ENCODE measurements around the gene ZNF212.
"Not testable (repeated sequence)": the region's sequence is repeated elsewhere in the genome, so short reads cannot be mapped to it uniquely, and the experiment has no call there.

ZNF212 gene

DNA sequence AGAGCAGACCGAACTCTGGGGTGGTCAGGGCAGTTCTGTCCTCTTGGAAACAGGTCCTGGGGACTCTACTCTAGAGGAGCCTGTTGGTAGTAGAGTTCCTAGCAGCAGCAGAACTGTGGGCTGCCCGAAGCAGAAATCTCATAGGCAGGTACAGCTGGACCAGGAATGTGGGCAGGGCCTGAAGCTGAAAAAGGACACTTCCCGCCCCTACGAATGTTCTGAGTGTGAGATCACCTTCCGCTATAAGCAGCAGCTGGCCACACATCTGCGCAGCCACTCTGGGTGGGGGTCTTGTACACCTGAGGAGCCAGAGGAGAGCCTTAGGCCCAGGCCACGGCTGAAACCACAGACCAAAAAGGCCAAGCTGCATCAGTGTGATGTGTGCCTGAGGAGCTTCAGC lies 14.2 kb downstream of the ZNF212 start:
- no peak for DNase-seq (ENCODE audit: low spot score)

DNA sequence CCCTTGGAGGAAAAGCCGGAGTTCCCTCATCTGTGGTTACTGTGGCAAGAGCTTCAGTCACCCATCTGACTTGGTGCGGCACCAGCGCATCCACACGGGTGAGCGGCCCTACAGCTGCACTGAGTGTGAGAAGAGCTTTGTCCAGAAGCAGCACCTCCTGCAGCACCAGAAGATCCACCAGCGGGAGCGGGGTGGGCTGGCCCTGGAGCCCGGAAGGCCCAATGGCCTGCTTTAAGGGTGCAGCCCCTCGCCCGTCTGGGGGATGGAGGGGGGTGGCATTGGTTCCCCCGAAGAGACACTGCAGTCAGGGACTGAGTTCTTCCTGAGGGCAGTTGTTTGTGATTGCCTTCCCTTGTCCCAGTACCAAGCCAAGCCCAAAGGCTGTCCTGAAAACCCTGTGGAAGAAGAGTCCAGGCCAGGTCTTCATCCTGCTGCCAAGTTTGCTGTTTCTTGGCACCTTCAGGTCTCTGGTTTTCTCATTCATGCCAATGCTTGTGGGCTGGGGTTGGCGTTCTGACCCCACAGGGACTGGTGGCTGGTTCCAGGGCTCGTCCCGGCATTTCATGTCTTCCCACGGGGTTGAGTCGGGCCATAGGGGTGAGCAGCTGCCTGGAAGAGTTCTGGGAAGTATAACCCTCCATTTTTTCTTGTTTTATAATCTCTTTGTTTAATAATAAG lies 14.9 kb downstream of the ZNF212 start:
- DNase-seq (ENCODE audit: low spot score): no peak

DNA sequence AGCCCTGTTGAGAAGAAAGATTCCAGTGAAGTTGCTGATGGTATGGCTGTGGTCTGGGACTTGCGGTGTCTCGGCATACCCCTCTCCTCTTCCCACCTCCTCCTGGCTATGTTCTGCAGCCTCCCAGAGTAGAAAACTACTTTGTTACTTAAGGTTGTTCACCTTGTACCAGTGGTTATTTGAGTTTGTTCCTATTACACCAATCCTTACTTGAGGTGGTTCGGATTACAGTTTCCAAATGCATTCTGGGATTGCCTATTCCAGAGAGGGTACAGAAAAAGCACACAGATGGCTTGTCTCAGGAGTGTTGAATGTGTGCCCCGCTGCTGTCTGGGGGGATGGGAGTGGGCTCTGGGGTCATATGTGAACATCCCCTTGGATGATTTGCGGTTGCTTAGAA lies 15.7 kb downstream of the ZNF212 start:
- no peak for DNase-seq (ENCODE audit: low spot score)

DNA sequence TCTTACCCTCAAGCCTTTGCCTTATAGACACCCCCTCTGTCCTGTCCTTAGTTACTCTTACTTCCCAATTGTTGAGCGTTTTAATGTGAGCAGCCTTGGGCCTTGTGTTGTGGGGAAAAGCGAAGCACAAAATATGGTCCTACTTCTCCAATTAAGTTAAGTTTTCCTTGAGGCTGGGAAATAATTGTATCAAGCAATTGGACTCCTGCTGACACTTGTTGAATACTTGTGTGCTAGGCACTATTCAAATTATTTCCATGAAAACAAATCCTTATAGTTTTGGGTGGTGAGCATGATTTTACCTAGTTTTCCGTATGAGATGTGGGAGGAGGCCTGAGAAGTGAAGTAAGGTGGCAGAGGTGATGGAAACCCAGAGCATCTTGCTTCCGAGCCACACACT lies 17.1 kb downstream of the ZNF212 start:
- DNase-seq (ENCODE audit: low spot score): no peak

DNA sequence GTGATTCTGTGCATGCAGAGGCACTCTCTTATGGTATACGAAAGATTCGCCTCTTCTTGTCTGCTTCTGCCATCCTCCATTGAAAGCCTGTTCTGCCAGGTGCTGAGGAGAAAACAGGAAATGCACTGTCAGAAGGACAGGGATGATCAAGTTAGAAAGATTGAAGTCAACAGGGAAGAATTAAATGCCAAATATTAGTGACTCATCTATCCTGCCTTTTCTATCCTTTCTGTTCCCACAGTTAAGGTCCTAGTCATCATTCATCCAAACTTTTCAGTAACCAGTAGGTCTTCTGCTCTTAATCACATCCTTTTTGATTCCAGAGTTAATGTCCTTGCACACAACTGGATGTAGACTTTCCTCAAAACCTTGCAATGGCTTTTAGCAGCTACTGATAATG lies 17.7 kb downstream of the ZNF212 start:
- DNase-seq (ENCODE audit: low spot score): no peak

DNA sequence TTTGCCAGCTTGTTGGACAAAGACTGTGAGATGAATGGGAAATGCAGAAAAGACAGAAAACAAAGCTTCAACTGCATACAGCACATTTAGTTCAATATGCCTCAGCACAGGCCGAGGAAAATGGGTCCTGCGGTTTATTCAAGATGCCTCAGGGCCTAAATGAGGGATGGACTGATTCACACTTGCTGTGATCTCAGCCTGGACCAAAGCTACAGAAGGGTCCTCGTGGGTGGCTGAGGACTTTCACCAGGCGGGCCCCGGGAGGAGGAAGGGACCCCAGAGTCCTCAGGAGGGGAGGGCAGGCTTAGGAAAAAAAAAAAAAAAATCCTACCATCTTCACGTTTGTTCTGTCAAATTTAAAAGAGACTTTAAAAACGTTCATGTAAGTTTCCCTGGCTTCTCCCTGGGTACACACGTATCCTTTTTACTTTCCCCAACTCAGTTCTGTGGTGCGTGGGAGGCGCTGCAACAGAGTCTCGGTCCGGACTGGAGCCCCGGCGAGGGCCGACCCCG lies 21.9 kb downstream of the ZNF212 start:
- DNase-seq (ENCODE audit: low spot score): no peak

DNA sequence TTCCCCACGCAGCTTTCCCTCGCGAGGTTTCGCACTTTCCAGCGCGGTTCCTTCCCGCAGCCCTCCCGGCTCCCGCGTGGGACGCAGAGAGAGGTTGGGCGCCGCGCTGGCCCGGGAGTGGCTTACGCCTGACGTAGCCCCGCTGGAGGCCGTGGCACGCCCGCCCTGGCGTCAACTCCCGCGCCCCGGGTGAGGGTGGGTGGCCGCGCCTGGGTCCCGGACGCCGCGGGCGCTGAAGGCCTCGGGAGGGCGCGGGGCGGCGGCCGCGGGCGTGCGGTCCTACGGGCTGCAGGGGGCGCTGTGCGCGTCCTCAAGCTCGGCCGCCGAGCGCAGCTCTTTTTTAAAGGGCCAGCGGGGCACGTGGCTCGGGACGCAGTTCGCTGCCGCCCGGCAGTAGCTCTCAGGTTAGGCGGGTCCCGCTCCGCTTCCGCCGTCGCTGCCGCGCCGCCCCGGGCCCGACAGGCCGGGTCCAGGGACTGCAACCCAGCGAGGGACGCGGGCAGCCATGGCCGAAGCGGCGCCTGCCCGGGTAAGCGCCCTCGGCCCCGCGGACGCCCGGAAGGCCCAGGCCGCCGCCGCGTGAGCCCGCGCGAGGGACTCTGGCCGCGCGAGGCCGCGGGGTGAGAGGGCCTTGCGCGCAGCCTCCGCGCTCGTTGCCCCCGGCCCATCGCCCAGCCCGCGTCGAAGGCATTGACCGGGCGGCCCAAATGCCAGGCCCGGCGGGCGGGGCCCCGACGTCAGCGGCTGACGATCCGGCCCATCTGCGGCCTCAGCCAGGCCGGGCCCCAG lies 22.6 kb downstream of the ZNF212 start, which contains the start of gene ZNF783:
ZNF783 (plus strand) TSS at position 368 of the 789 bp plus-strand sequence; CDS start at position 506, 138 bp downstream.
- peak; percentile 90 for DNase-seq (ENCODE audit: low spot score)

DNA sequence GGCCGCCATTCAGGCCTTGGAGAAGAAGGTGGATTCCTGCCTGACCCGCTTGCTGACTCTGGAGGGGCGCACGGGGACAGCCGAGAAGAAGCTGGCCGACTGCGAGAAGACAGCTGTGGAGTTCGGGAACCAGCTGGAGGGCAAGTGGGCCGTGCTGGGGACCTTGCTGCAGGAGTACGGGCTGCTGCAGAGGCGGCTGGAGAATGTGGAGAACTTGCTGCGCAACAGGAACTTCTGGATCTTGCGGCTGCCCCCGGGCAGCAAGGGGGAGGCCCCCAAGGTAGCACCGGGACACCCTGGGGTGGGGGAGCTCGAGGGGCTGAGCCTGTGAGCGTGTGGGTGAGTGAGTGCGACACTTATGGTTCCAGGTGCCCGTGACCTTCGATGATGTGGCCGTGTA lies 27.0 kb downstream of the ZNF212 start:
- no peak for DNase-seq (ENCODE audit: low spot score)

DNA sequence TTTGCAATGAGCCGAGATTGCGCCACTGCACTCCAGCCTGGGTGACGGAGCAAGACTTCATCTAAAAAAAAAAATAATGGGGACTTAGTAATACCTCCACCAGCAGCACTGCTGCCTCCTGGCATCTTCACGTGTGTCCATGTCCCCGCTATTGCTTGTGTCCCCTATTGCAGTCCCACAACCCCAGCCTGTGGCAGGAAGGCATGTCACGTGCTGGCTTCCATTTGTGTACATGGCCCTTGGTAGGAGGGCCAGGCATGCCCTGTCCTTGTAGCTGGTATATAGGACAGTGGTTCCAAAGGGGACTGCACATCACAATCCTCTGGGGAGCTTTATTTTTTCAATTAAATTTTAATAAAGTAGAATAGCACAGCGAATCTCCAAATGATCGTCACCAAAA lies 28.3 kb downstream of the ZNF212 start:
- DNase-seq (ENCODE audit: low spot score): no peak

DNA sequence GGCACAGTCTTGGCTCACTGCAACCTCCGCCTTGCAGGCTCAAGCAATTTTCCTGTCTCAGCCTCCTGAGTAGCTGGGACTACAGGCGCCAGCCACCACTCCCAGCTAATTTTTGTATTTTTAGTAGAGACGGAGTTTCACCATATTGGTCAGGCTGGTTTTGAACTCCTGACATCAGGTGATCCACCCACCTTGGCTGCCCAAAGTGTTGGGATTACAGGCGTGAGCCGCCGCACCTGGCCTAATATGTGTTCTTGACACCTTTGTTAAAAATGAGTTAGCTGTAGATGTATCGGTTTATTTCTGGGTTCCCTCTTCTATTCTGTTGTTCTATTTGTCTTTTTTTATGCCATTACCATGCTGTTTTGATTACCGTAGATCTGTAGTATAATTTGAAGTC lies 35.0 kb downstream of the ZNF212 start:
- DNase-seq (ENCODE audit: low spot score): not testable (repeated sequence)

DNA sequence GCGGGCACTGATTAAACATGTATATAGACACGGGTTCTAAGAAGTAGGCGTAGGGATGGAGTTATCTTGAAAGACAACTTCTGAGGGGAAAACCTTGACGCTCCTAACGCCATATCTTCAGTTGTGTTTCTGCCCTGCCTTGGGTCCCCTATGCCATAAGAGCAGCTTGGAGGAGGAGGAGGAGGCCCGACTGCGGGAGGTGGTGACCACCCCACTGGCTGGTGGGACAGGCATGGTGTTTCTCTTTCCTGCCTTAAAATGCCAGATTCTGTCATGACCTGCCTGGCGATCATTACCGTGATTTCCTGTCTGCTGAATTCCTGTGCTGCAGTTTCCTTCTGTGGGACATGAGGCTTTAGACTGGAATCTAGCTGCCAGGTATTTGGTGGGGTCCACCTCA lies 38.4 kb downstream of the ZNF212 start:
- no peak for DNase-seq (ENCODE audit: low spot score)

DNA sequence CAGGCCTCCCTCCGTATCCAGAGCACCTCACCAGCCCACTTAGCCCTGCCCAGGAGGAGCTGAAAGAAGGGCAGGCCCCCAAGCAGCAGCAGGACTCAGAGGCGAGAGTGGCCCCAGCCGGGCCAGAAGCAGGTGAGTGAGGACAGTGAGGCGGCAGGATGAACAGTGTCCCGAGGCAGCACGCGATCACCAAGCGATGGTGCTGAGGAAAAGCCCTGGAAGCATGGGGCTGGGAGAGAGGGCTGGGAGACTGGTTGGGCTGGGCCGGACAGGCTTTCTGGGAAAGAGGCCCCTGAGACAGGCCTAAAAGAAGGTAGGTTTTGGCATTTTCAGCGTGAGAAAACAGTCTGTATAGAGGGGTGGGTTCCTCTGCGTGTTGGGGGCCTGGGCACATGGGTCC lies 38.9 kb downstream of the ZNF212 start:
- DNase-seq (ENCODE audit: low spot score): no peak

DNA sequence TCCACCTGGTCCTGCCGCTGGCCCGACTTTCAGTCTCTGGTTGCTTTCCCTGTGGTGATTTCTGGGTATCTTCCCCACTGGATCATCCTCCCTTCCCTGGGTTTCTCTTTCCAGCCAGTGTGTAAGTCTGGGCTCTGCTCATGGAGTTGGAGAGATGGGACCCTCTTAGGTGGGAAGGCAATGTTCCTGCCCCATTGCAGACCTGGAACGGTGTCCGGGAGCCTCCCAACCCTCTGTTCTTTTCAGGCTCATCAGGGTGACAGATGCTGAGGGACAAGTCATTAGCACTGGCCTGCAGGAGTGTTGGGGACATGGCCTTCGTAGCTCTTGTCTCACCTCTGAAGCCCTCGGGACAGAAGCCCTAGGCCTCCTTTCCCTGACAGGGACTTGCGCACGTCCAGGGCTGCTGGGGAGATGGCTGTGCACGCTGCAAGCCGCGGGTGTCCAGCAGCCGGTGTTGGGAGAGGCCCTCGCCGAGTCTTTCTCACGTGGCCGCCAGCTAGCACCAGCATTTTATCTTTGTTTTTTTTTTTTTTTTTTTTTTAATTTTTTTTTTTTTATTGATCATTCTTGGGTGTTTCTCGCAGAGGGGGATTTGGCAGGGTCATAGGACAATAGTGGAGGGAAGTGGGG lies 39.8 kb downstream of the ZNF212 start:
- no peak for DNase-seq (ENCODE audit: low spot score)

DNA sequence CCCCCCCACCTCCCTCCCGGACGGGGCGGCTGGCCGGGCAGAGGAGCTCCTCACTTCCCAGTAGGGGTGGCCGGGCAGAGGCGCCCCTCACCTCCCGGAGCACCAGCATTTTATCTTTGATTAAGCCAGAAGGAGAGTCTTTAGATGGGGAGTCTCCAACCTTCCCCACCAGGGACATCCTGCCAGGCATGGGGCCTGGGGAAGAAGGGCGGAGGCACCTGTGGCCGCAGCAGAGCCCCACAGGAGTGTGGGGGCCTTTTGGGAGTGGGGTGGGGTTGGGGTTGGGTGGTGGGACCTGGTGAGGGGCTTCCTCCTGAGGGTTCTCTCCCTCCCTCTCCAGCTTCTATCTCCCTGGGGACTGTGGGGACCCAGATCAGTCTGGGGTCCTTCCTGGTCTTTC lies 40.7 kb downstream of the ZNF212 start:
- no peak for DNase-seq (ENCODE audit: low spot score)

DNA sequence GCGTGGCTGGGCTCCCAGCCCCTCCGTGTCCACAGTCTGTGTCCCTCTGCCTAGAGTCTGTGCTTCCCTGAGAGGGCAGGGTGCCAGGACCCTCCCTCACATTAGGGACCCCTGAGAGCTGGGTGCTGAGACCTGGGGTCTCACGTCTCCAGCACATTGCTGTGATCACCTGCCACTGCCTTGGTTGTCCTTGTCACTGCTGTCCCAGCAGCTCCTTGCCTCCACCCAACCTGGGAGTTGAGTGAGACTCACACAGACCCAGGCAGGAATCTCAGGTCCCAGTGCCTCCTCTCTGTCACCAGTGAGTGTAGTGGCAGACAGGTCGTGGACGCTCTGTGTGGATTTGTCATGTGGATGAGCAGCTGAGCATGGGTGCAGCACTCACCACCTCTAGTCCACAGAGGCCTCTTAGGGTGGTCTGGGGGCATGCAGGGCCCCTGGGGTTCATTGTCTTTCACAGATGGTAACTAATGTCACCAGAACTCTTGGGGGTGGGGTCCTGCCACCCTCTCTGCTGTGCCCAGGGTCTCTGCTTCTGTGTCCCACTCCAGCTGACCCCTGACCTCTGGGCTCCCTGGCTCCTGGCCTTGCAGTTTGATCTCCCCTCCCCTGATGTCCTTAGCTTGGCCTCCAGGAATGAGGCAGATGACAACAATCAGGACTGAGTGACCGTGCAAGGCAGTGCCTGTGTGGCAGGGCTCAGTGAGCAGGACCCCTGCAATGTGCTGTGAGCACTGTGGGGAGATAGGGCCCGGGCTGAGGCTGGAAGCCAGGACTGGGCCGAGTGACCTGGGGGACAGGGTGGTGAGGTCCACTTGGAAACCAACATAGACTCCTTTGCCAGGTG lies 41.4 kb downstream of the ZNF212 start:
- no peak for DNase-seq (ENCODE audit: low spot score)

DNA sequence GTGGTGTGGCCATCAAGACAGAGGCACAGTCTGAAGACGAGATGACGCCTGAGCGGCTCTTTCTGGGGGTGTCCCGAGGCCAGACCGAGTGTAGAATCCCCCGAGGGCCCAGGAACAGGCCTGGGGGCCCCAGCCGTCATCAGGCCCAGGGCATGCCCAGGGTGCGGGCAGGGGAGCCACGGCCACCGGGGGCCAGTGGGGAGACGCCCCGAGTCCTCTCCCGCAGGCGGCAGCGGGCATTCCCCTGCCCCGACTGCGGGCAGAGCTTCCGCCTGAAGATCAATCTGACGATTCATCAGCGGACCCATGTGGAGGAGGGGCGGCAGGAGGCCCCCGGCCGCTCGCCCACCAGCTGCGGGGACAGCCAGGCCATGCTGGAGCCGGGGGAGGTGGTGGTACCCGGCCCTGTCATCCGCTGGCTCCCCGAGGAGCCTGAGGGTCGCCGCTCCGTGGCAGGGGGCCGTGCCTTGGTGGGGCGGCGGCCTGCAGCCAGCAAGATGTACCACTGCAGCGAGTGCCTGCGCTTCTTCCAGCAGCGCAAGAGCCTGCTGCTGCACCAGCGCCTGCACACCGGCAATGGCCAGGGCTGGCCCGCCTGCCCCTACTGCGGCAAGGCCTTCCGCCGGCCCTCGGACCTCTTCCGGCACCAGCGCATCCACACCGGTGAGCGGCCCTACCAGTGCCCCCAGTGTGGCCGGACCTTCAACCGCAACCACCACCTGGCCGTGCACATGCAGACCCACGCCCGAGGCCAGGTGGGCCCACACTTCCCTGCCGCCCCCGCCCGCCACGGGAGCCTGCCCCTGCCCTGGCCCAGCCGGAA lies 42.3 kb downstream of the ZNF212 start:
- no peak for DNase-seq (ENCODE audit: low spot score)

DNA sequence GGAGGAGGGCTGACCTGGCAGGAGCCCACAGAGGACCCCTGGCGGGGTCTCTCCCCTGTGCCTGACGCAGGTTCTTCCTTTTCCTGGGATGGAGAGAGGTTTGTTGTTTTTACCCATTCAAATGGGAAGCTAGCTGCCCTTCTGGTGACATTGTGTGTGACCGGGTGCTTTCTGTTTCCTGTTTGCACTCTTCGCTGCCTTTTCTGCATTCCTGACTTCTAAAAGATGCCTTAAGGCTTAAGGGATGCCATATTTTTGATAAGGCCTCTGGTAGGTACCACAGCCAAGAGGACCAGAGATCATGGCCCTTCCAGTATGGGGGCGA lies 42.8 kb downstream of the ZNF212 start:
- no peak for DNase-seq (ENCODE audit: low spot score)

DNA sequence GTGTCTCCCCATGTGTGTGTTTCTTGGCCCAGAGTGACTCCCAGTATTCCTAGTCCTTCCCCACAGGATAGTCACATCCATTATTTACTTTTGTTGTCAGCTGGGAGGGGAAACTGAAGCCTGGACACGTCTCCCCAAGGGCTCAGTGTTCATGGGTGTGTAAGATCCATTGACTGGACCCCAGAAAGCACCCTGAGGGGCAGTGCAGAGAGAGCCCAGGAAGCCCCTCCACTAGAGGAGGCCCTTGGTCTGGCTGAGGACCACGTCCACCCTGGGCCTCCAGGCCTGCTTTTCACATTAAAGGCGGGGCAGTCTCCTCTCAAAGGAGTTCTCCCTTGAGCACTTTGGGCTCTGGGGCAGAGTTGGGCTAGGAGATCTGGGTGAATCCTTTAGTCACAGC lies 43.9 kb downstream of the ZNF212 start:
- no peak for DNase-seq (ENCODE audit: low spot score)

DNA sequence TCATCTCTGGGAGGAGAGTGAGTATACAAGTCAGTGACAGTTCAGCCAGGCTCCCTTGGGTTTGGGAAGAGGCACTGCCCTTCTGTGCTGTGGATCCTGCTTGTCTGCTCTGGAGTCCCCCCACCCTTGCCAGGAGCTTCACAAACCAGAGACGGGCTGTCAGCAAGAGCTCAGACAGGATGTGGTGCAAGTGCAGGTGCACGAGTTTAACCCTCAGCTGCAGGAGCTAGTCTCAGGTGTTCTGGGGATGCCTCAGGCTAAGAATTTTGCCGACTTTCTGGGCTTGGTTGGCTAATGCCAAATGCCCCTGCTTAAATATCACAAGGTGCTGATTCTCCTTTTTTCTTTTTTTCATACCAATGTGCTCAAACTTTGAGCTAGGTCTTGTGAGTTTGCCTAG lies 44.9 kb downstream of the ZNF212 start:
- DNase-seq (ENCODE audit: low spot score): peak; percentile 31

DNA sequence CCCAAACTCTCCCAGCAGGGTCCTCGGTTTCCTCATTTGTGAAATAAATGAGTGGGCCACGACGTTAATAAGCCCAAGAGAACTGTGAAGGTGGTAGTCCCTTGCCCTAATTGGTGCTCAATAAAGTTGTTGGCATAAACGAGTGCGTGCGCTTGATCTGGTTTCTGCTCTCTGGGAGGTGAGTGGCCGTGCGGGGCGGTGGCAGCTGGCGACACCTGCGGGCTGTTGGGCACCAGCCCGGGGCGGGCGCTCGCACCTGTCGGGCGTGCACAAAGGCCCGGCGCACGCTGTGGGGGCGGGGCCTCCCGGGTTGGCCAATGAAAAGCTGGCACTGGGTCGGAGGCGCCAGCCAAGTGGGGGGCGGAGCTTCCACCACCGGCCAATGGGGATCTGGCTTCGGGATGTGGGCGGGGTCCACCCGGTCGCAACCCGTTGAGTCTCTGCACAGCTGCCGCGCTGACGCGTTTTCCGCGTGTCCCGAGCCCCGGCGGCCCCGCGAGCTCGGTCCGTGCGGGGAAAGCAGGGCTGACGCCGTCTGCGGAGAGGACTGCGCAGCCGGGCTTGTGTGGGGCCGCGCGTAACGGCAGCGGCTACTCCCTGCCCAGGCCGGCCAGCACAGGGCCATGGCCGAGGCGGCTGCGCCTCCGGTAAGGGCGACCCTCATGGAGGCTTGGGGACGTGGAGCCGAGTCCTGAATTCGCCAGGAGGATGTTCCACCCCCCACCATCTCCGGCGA lies 45.6 kb downstream of the ZNF212 start:
- peak; percentile 97 for DNase-seq (ENCODE audit: low spot score)

DNA sequence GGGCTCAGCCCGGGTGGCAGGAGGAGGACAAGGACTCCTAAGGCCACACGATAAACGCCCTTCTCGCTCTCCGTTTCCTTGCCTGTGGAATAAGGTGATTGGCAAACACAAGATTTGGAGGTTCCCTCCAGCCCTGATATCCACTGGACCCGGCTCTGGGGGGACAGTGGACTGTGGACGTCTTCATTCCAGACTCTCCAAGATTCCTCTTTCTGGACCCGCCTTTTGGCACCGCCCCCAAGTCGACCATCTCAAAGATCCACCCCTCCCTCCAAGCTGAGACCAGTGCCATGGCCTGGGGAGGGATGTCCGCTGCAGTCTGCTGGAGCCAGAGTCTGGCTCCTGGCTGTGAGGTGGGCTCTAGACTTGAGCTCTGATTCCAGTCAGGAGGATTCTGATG lies 46.2 kb downstream of the ZNF212 start:
- no peak for DNase-seq (ENCODE audit: low spot score)
